H9 (cell line): ENCODE data around the gene SLC4A11. TPM values are rescaled to one million over a fixed set of nuclear protein-coding genes. Genes with fewer than 3 reads are reported as not detected.

Experiments
- DNase-seq: peaks from one replicate; pipeline ENCODE4 v3.0.0-alpha.2; 2017
- H2AFZ ChIP-seq: one replicate; pipeline ENCODE4 v1.6.1; 2013; ENCODE audit warnings: mild to moderate bottlenecking, low read length, control low read depth, moderate library complexity
- H2AK5ac ChIP-seq: 2 replicates; pipeline ENCODE4 v1.6.1; 2013; ENCODE audit warnings: low read length, control low read depth, mixed read lengths; ENCODE audit not compliant: insufficient read length
- H2BK120ac ChIP-seq: one replicate; pipeline ENCODE4 v1.6.1; 2013; ENCODE audit warnings: low read depth, mild to moderate bottlenecking, low read length, control low read depth, inconsistent platforms; ENCODE audit not compliant: poor library complexity, severe bottlenecking
- H2BK12ac ChIP-seq: 2 replicates; pipeline ENCODE4 v1.6.1; 2013; ENCODE audit warnings: low read length, control low read depth, mixed read lengths, low read depth; ENCODE audit not compliant: insufficient read length
- H2BK15ac ChIP-seq: 2 replicates; pipeline ENCODE4 v1.6.1; 2013; ENCODE audit warnings: low read depth, low read length, control low read depth
- H2BK20ac ChIP-seq: one replicate; pipeline ENCODE4 v1.6.1; 2013; ENCODE audit warnings: low read depth, mild to moderate bottlenecking, low read length, control low read depth, inconsistent platforms; ENCODE audit not compliant: poor library complexity, severe bottlenecking
- H2BK5ac ChIP-seq: 2 replicates; pipeline ENCODE4 v1.6.1; 2013; ENCODE audit warnings: low read length, control low read depth, mixed read lengths; ENCODE audit not compliant: insufficient read length
- H3K14ac ChIP-seq: 2 replicates; pipeline ENCODE4 v1.6.1; 2013; ENCODE audit warnings: low read length, control low read depth; ENCODE audit not compliant: insufficient read depth
- H3K18ac ChIP-seq: 2 replicates; pipeline ENCODE4 v1.6.1; 2013; ENCODE audit warnings: low read depth, mild to moderate bottlenecking, mixed read lengths, low read length, control low read depth; ENCODE audit not compliant: insufficient read length
- H3K23ac ChIP-seq: 2 replicates; pipeline ENCODE4 v1.6.1; 2013; ENCODE audit warnings: low read length, control low read depth, mixed read lengths, low read depth; ENCODE audit not compliant: insufficient read length
- H3K23me2 ChIP-seq: 2 replicates; pipeline ENCODE4 v1.6.1; 2013; ENCODE audit warnings: low read depth, mild to moderate bottlenecking, mixed read lengths, low read length, control low read depth; ENCODE audit not compliant: insufficient read length, poor library complexity, severe bottlenecking
- H3K27ac ChIP-seq: 2 replicates; pipeline ENCODE4 v1.5.1; 2013; ENCODE audit warnings: low read length, control low read depth, mixed read lengths, low read depth; ENCODE audit not compliant: insufficient read length
- H3K27me3 ChIP-seq: 2 replicates; pipeline ENCODE4 v1.6.1; 2013; ENCODE audit warnings: low read length, control low read depth, inconsistent platforms; ENCODE audit not compliant: insufficient read depth
- H3K4ac ChIP-seq: 2 replicates; pipeline ENCODE4 v1.6.1; 2013; ENCODE audit warnings: low read depth, mild to moderate bottlenecking, control low read depth, inconsistent platforms, low read length, moderate library complexity
- H3K4me1 ChIP-seq: 2 replicates; pipeline ENCODE4 v1.6.1; 2013; ENCODE audit warnings: low read length, control low read depth, inconsistent platforms; ENCODE audit not compliant: insufficient read depth
- H3K4me2 ChIP-seq: 2 replicates; pipeline ENCODE4 v1.6.1; 2013; ENCODE audit warnings: low read length, control low read depth, mixed read lengths; ENCODE audit not compliant: insufficient read length, insufficient read depth
- H3K56ac ChIP-seq: 2 replicates; pipeline ENCODE4 v1.6.1; 2013; ENCODE audit warnings: low read depth, mild to moderate bottlenecking, mixed read lengths, low read length, control low read depth; ENCODE audit not compliant: insufficient read length
- H3K79me1 ChIP-seq: 2 replicates; pipeline ENCODE4 v1.6.1; 2013; ENCODE audit warnings: low read depth, mild to moderate bottlenecking, moderate library complexity, low read length, control low read depth, inconsistent platforms; ENCODE audit not compliant: insufficient read depth, poor library complexity, severe bottlenecking
- H3K79me2 ChIP-seq: 2 replicates; pipeline ENCODE4 v1.6.1; 2013; ENCODE audit warnings: low read length, control low read depth, inconsistent platforms; ENCODE audit not compliant: insufficient read depth
- H3K9ac ChIP-seq: 2 replicates; pipeline ENCODE4 v1.6.1; 2013; ENCODE audit warnings: low read length, control low read depth, mixed read lengths; ENCODE audit not compliant: insufficient read length; ENCODE audit errors: extremely low read depth
- H3K9me3 ChIP-seq: one replicate; pipeline ENCODE4 v1.6.1; 2013; ENCODE audit warnings: low read depth, low read length, inconsistent platforms; ENCODE audit not compliant: control insufficient read depth
- H3T11ph ChIP-seq: one replicate; pipeline ENCODE4 v1.6.1; 2013; ENCODE audit warnings: mild to moderate bottlenecking, low read length, control low read depth, inconsistent platforms
- H4K20me1 ChIP-seq: one replicate; pipeline ENCODE4 v1.6.1; 2013; ENCODE audit not compliant: control insufficient read depth, insufficient read length, insufficient read depth
- H4K5ac ChIP-seq: 2 replicates; pipeline ENCODE4 v1.6.1; 2013; ENCODE audit warnings: low read depth, mild to moderate bottlenecking, mixed read lengths, low read length, control low read depth; ENCODE audit not compliant: insufficient read length
- H4K8ac ChIP-seq: replicated peaks from 2 replicates; pipeline ENCODE4 v1.6.1; 2013; ENCODE audit warnings: low read length, control low read depth, mixed read lengths, low read depth; ENCODE audit not compliant: insufficient read length
- H4K91ac ChIP-seq: 2 replicates; pipeline ENCODE4 v1.6.1; 2013; ENCODE audit warnings: low read depth, mild to moderate bottlenecking, moderate library complexity, mixed read lengths, low read length, control low read depth; ENCODE audit not compliant: insufficient read length
- H3K27ac Mint-ChIP-seq, 3 experiments: 2 replicates in 2 of 3; 3 replicates in 1 of 3; pipeline ENCODE4 v1.8.0; 2020 to 2021; ENCODE audit warnings: mixed read lengths in 3 of 3, mild to moderate bottlenecking in 1 of 3, moderate library complexity in 1 of 3
- H3K27me3 Mint-ChIP-seq: 2 replicates; pipeline ENCODE4 v1.8.0; 2021; ENCODE audit warnings: low read depth, mild to moderate bottlenecking, moderate library complexity, mixed read lengths
- H3K36me3 Mint-ChIP-seq, 3 experiments: 2 replicates in 2 of 3; 3 replicates in 1 of 3; pipeline ENCODE4 v1.8.0; 2020 to 2021; ENCODE audit warnings: low read depth in 3 of 3, mixed read lengths in 3 of 3; ENCODE audit not compliant: insufficient read depth in 1 of 3
- H3K4me1 Mint-ChIP-seq, 2 experiments: 2 replicates each; pipeline ENCODE4 v1.8.0; 2020; ENCODE audit warnings: mixed read lengths in 2 of 2
- H3K4me3 Mint-ChIP-seq, 2 experiments: 2 replicates in 1 of 2; 3 replicates in 1 of 2; pipeline ENCODE4 v1.8.0; 2020 to 2021; ENCODE audit warnings: mild to moderate bottlenecking in 2 of 2, mixed read lengths in 2 of 2, moderate library complexity in 1 of 2
- H3K9me3 Mint-ChIP-seq, 2 experiments: 2 replicates in 1 of 2; 3 replicates in 1 of 2; pipeline ENCODE4 v1.8.0; 2020; ENCODE audit warnings: mild to moderate bottlenecking in 2 of 2, mixed read lengths in 2 of 2, moderate library complexity in 1 of 2
- CTCF ChIP-seq: fragments of 200-600 bp; sonication (generic); conservative IDR thresholded peaks from 3 replicates; pipeline ENCODE4 v1.8.0; 2021; ENCODE audit warnings: antibody characterized with exemption, mild to moderate bottlenecking
- WGBS: extraction: QIAGEN DNeasy Blood & Tissue Kit; methylation state at CpG from one replicate; pipeline ENCODE4 v1.1.7; 2013; ENCODE audit warnings: missing lambda C conversion rate, low lambda C conversion rate, mixed read lengths; ENCODE audit not compliant: insufficient read length; ENCODE audit errors: extremely low coverage; 5-methylcytosine and 5-hydroxymethylcytosine counted together
- total RNA-seq: library from RNA; stranded (reverse); gene quantifications from 2 replicates; pipeline ENCODE4 v1.2.1, GENCODE V29; 2021

SLC4A11 gene
- total RNA-seq, 1 experiment from 2014 or later = 29.4 TPM

DNA sequence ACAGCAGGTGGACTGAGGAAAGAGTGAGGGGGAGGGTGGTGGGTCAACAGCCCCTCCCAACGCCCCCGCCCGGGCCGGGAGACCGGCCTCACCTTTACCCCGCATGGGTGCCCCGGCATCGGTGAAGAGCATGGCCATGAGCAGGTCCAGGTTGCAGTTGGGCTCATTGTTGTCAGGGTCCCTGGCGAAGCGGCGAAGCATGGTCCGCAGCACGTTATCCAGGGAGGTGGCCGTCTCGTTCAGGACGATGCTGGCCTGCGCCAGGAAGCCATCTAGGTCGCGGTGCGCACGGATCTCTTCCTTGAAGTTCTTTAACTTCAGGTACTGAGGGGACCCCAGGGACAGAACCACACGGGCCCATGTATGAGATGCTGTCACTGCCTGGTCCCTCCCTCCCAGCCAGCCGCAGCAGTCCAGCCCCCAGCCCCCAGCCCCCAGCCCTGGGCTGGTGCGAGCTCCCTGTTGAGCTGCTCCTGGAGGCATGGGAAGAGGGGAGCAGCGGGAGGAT is 4.9 kb downstream of the SLC4A11 start:
- no peak overlapping the region for H3K9ac ChIP-seq
- Mint-ChIP-seq H3K4me1 (peaks cover 0 to 14% of the 10 kb centered on the region in 2 experiments; a peak in 2 of 4 replicates), H3K27me3 (peaks cover 32% of the 10 kb centered on the region), H3K36me3 (peaks cover 0 to 27% (median 0%) of the 10 kb centered on the region in 3 experiments; a peak in 3 of 7 replicates), H3K4me3 (no peak overlapping the region), H3K9me3 (no peaks in the 10 kb centered on the region; a peak in 1 of 5 replicates), H3K27ac (no peak overlapping the region)
- H3K9me3 ChIP-seq = no peaks in the 10 kb centered on the region
- no peaks in the 10 kb centered on the region for H3K79me2 ChIP-seq
- no peak overlapping the region for H2BK15ac ChIP-seq
- H3T11ph ChIP-seq = no peak overlapping the region
- no peak overlapping the region for H2BK20ac ChIP-seq
- no peak overlapping the region for H3K4ac ChIP-seq
- no peak overlapping the region for H2BK12ac ChIP-seq
- no peak overlapping the region for H2AK5ac ChIP-seq
- no peak for TF ChIP-seq CTCF
- no peaks in the 10 kb centered on the region for H3K4me1 ChIP-seq
- no peak overlapping the region for H2BK5ac ChIP-seq
- H3K56ac ChIP-seq = no peak overlapping the region
- H4K8ac ChIP-seq = no peak overlapping the region
- no peak overlapping the region for H2AFZ ChIP-seq
- H3K14ac ChIP-seq = no peak overlapping the region
- no peak overlapping the region for H3K27ac ChIP-seq
- peaks cover 11% of the 10 kb centered on the region; the same call in 1 of the 2 replicates for H3K27me3 ChIP-seq
- no peak overlapping the region for H3K23ac ChIP-seq
- H2BK120ac ChIP-seq = no peak overlapping the region
- peaks cover 11% of the 10 kb centered on the region for H3K23me2 ChIP-seq
- no peaks in the 10 kb centered on the region for H3K79me1 ChIP-seq
- no peak overlapping the region for H3K4me2 ChIP-seq
- no peak overlapping the region for H4K91ac ChIP-seq
- no peaks in the 10 kb centered on the region for H4K20me1 ChIP-seq
- H3K18ac ChIP-seq = no peak overlapping the region
- DNase-seq = no peak
- H4K5ac ChIP-seq = no peak overlapping the region
- no CpG with 5 or more reads among the region's 25 CpGs for WGBS
